ENCODE results near the gene VOPP1. TPM values are rescaled to one million over a fixed set of nuclear protein-coding genes. Genes with fewer than 3 reads are reported as not detected.
A peak's percentile ranks its signal among the peaks of the same experiment; 100 is the strongest.

The VOPP1 gene
- total and polyA plus RNA-seq, 9 of the 15 experiments (the other 6 are each of a cell fraction or from before 2014, with no cell fraction given): 8.2 to 45.8 (median 31.2) TPM

DNA sequence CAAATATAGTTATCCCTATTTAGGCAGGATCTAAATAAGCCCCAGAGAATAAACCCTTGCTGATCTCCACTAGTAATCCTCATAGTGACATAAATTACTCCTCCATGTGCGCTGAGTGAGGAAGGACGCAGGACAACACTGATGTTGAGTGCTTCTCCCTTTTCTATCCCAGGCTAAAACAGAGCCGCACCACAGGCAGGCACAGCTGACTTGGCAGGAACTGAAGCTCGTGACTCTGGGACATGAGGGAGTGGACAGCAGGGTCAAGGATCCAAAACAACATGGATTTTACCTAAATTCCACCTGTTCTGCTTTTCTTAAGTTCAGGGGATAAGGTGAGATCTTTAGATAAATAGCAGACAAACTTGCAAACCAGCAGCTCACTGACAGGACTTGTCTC is 46.0 kb downstream of the VOPP1 start:
- Histone ChIP-seq H4K20me1 (replicated peaks; ENCODE audit: control insufficient read depth, insufficient read depth, low read length) (no peaks in the 10 kb centered on the region), H3K9me1 (ENCODE audit: control insufficient read depth, insufficient read depth, low read length) (no peaks in the 10 kb centered on the region), H2AFZ (ENCODE audit: low read depth, low read length) (no peak overlapping the region), H3K9me3 (replicated peaks; ENCODE audit: control insufficient read depth, insufficient read depth, low read depth, low read length) (no peaks in the 10 kb centered on the region), H3K4me3 (no peak overlapping the region), H3K9ac (ENCODE audit: insufficient read depth in 1 of 2, low read depth in 2 of 2, low read length in 2 of 2) (no peak overlapping the region), H3K27me3 (ENCODE audit: control insufficient read depth in 2 of 2, insufficient read depth in 2 of 2, low read length in 2 of 2) (no peaks in the 10 kb centered on the region), H3K36me3 (ENCODE audit: control insufficient read depth, insufficient read depth, low read length) (no peaks in the 10 kb centered on the region), H3K4me2 (ENCODE audit: insufficient read depth, low read length) (no peak overlapping the region), H3K4me1 (replicated peaks in 1 of 2; ENCODE audit: control insufficient read depth in 2 of 2, insufficient read depth in 2 of 2, low read length in 2 of 2) (0 out of 5 replicates have a peak, but pooled peaks cover 0 to 3% of the 10 kb centered on the region in 2 experiments), H3K27ac (ENCODE audit: extremely low read depth, low read depth, low read length) (no peak overlapping the region), H3K79me2 (ENCODE audit: control insufficient read depth, insufficient read depth, low read length) (peaks cover 4% of the 10 kb centered on the region; the same call in 1 of the 3 replicates)
- peak; percentile 61 for FAIRE-seq
- 77% methylated on average over 4 of the region's 4 CpGs for WGBS (ENCODE audit: insufficient coverage, low coverage, missing lambda C conversion rate)
- in situ Hi-C loops (cut with MboI) (no loop called here), intact Hi-C loops (cut with micrococcal nuclease) (no loop called here)
- POLR2A ChIA-PET: interaction anchor here (1.7 kb wide), 1 partner anchor 27 kb away, joined by 5 read pairs; no protein-coding TSS in a partner anchor
- BruUV-seq (replicated peaks): no TSS peak
- TF ChIP-seq SNRNP70 (optimal IDR thresholded peaks at IDR 0.05; ENCODE audit: low read depth, low read length): no peak
- no peak for TF ChIP-seq ARID2 (IDR thresholded peaks at IDR 0.05)
- no peak for DNase-seq (ENCODE audit: extremely low read depth in 1 of 4, low spot score in 3 of 4)
- ATAC-seq: no peak
- CTCF ChIA-PET (ENCODE audit: low intra/inter-chr PET ratio): no interaction called here

DNA sequence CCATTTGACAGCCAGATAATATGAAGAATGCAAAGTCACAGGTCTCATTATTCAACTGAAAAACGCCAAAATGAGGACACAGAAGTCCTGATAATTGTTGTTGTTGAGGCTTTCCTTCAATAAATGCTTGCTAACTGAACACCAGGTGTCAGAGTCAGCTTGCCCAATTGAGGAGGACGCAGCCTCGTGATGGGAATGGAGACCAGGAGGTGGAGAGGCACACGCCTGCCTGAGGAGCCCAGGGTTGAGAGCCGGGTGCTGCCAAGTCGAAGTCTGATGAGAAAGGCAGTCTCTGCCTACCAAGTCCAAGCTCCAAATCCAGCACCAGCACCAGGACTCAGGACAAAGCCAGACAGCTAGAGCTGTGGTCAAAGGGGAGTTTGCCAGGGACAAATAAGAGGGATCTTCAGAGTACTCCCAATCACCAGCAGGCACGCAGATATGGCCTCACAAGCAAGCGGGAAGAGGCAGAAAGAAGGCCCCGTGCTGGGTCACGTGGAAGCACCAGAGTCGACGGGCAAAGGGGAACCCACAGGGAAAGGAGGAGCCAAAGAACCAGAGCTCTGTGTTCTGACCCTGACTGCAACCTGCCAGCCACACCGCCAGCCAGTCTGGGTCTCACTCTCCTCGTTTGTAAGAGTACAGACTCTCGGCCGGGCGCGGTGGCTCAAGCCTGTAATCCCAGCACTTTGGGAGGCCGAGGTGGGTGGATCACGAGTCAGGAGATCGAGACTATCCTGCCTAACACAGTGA is 47.6 kb downstream of the VOPP1 start:
- FAIRE-seq (no peak), ATAC-seq (no peak), DNase-seq (ENCODE audit: extremely low read depth in 1 of 4, low spot score in 3 of 4) (no peak)
- Histone ChIP-seq H3K4me3 (no peak overlapping the region), H3K27me3 (ENCODE audit: control insufficient read depth in 2 of 2, insufficient read depth in 2 of 2, low read length in 2 of 2) (no peaks in the 10 kb centered on the region), H3K4me1 (replicated peaks in 1 of 2; ENCODE audit: control insufficient read depth in 2 of 2, insufficient read depth in 2 of 2, low read length in 2 of 2) (0 out of 5 replicates have a peak, but pooled peaks cover 0 to 3% of the 10 kb centered on the region in 2 experiments), H3K79me2 (ENCODE audit: control insufficient read depth, insufficient read depth, low read length) (peaks cover 4% of the 10 kb centered on the region; the same call in 1 of the 3 replicates), H3K9ac (ENCODE audit: insufficient read depth in 1 of 2, low read depth in 2 of 2, low read length in 2 of 2) (no peak overlapping the region), H3K36me3 (ENCODE audit: control insufficient read depth, insufficient read depth, low read length) (no peaks in the 10 kb centered on the region), H3K27ac (ENCODE audit: extremely low read depth, low read depth, low read length) (no peak overlapping the region), H3K9me3 (replicated peaks; ENCODE audit: control insufficient read depth, insufficient read depth, low read depth, low read length) (no peaks in the 10 kb centered on the region), H4K20me1 (replicated peaks; ENCODE audit: control insufficient read depth, insufficient read depth, low read length) (no peaks in the 10 kb centered on the region), H2AFZ (ENCODE audit: low read depth, low read length) (no peak overlapping the region), H3K9me1 (ENCODE audit: control insufficient read depth, insufficient read depth, low read length) (no peaks in the 10 kb centered on the region), H3K4me2 (ENCODE audit: insufficient read depth, low read length) (no peak overlapping the region)
- in situ Hi-C loops (cut with MboI): no loop called here
- no TSS peak for BruUV-seq (replicated peaks)
- ChIA-PET POLR2A (interaction anchor here (1.3 kb wide), 1 partner anchor 21 kb away, joined by 3 read pairs; no protein-coding TSS in a partner anchor), CTCF (ENCODE audit: low intra/inter-chr PET ratio) (no interaction called here)
- TF ChIP-seq, protein P1, sequence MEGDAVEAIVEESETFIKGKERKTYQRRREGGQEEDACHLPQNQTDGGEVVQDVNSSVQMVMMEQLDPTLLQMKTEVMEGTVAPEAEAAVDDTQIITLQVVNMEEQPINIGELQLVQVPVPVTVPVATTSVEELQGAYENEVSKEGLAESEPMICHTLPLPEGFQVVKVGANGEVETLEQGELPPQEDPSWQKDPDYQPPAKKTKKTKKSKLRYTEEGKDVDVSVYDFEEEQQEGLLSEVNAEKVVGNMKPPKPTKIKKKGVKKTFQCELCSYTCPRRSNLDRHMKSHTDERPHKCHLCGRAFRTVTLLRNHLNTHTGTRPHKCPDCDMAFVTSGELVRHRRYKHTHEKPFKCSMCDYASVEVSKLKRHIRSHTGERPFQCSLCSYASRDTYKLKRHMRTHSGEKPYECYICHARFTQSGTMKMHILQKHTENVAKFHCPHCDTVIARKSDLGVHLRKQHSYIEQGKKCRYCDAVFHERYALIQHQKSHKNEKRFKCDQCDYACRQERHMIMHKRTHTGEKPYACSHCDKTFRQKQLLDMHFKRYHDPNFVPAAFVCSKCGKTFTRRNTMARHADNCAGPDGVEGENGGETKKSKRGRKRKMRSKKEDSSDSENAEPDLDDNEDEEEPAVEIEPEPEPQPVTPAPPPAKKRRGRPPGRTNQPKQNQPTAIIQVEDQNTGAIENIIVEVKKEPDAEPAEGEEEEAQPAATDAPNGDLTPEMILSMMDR (IDR thresholded peaks at IDR 0.05 in 2 of 3, conservative IDR thresholded peaks at IDR 0.05 in 1 of 3; ENCODE audit: insufficient read depth in 2 of 3, low read depth in 1 of 3, low read length in 3 of 3): peak in 1 of 3 experiments; percentile 20; a peak in 1 of 6 replicates
- TF ChIP-seq SNIP1 (IDR thresholded peaks at IDR 0.05; ENCODE audit: low read depth) (no peak), ZNF212 (CRISPR knock-in tag; IDR thresholded peaks at IDR 0.05) (no peak)
- WGBS (ENCODE audit: insufficient coverage, low coverage, missing lambda C conversion rate): 77% methylated on average over 17 of the region's 21 CpGs
- intact Hi-C loops (cut with micrococcal nuclease): no loop called here
